ENCODE results near the gene YDJC. TPM values are rescaled to one million over a fixed set of nuclear protein-coding genes. Genes with fewer than 3 reads are reported as not detected.

The YDJC gene
- total and polyA plus RNA-seq, 2 of the 8 experiments (the other 6 are each of a cell fraction or from before 2014, with no cell fraction given) = 36.7 to 45.2 TPM

- ChIA-PET POLR2A (ENCODE audit: partially characterized antibody) (interaction anchor here (1.0 to 1.3 kb wide), 3 partner anchors 16 to 30 kb away, joined by 3 to 4 read pairs (median 3); partner anchors contain the start of gene SDF2L1), CTCF (ENCODE audit: partially characterized antibody) (interaction anchor here (0.5 to 5.5 kb wide), 5 partner anchors 9 to 56 kb away, joined by 3 to 33 read pairs (median 8); no protein-coding TSS in a partner anchor)
- Histone ChIP-seq H3K23me2 (ENCODE audit: low read depth, low read length) (no peaks in the 10 kb centered on the region), H2BK5ac (ENCODE audit: low read depth, low read length) (no peak overlapping the region), H2BK120ac (replicated peaks; ENCODE audit: low read depth, low read length) (no peak overlapping the region), H3K79me1 (ENCODE audit: low read depth, low read length) (peaks cover 7% of the 10 kb centered on the region), H4K8ac (ENCODE audit: extremely low read depth, insufficient read depth, low read length) (peak overlapping the region; percentile 46; the same call in 1 of the 2 replicates), H2AFZ (ENCODE audit: low read length) (no peak overlapping the region), H3K27ac (ENCODE audit: low read depth, low read length) (no peak overlapping the region), H3K36me3 (ENCODE audit: control insufficient read depth in 2 of 4, insufficient read depth in 4 of 4, low read length in 3 of 4) (peaks cover 6 to 27% (median 12%) of the 10 kb centered on the region in 4 experiments; a peak in 7 of 8 replicates), H4K20me1 (replicated peaks in 1 of 2; ENCODE audit: control insufficient read depth in 1 of 2, insufficient read depth in 2 of 2, low read length in 2 of 2) (peaks cover 11 to 24% of the 10 kb centered on the region in 2 experiments), H3K4ac (replicated peaks; ENCODE audit: insufficient read length, low read depth, low read length) (no peak overlapping the region), H3K14ac (ENCODE audit: insufficient read length) (no peak overlapping the region), H2BK15ac (ENCODE audit: low read length) (no peak overlapping the region), H3K18ac (ENCODE audit: extremely low read depth, low read length) (no peak overlapping the region), H3K4me1 (replicated peaks in 1 of 4; ENCODE audit: control insufficient read depth in 3 of 4, insufficient read depth in 4 of 4, low read length in 3 of 4) (no peaks in the 10 kb centered on the region), H3K9me3 (ENCODE audit: insufficient read depth in 2 of 2, low read depth in 1 of 2, low read length in 1 of 2) (no peaks in the 10 kb centered on the region), H3K23ac (ENCODE audit: insufficient read length) (no peak overlapping the region), H2BK12ac (ENCODE audit: low read depth, low read length) (no peak overlapping the region), H4K91ac (replicated peaks; ENCODE audit: insufficient read length, low read length) (no peak overlapping the region), H2BK20ac (ENCODE audit: low read length) (no peak overlapping the region), H3K9ac (replicated peaks in 1 of 4; ENCODE audit: extremely low read depth in 1 of 4, low read depth in 3 of 4, low read length in 3 of 4) (no peak overlapping the region), H3K27me3 (replicated peaks in 1 of 4; ENCODE audit: control insufficient read depth in 3 of 4, extremely low read depth in 1 of 4, insufficient read depth in 3 of 4, low read length in 3 of 4) (no peaks in the 10 kb centered on the region), H4K5ac (ENCODE audit: insufficient read length, low read depth, low read length) (no peak overlapping the region), H3K4me2 (ENCODE audit: insufficient read depth in 1 of 2, low read depth in 2 of 2, low read length in 2 of 2) (no peak overlapping the region), H3K4me3 (ENCODE audit: extremely low read depth in 1 of 4, insufficient read depth in 2 of 4, low read depth in 3 of 4, low read length in 4 of 4) (no peak overlapping the region), H2AK5ac (ENCODE audit: low read depth, low read length) (no peak overlapping the region), H3K79me2 (ENCODE audit: control insufficient read depth in 1 of 2, insufficient read depth in 2 of 2, low read length in 2 of 2) (peaks cover 0 to 42% of the 10 kb centered on the region in 2 experiments; a peak in 3 of 4 replicates), H3K56ac (replicated peaks; ENCODE audit: insufficient read length, low read depth, low read length) (no peak overlapping the region)
- 0 out of 2 replicates have a peak, but pooled peaks have one; percentile 3 for TF ChIP-seq MAFK (IDR thresholded peaks at IDR 0.05; ENCODE audit: low read depth, low read length)
- no peak for TF ChIP-seq POLR2AphosphoS5 (IDR thresholded peaks at IDR 0.05; ENCODE audit: low read depth, low read length)
- TF ChIP-seq BACH1 (IDR thresholded peaks at IDR 0.05; ENCODE audit: low read length) = no peak
- 83% methylated on average over 7 of the region's 7 CpGs; no CpG with 5 or more reads in 1 of the 2 experiments for WGBS, 2 experiments (ENCODE audit: extremely low coverage in 1 of 2, insufficient coverage in 1 of 2, insufficient read length in 1 of 2, insufficient replicate concordance in 2 of 2, low coverage in 1 of 2, low lambda C conversion rate in 2 of 2, missing lambda C conversion rate in 1 of 2)
- FAIRE-seq = no peak
- DNase-seq (ENCODE audit: low read depth in 1 of 2, low spot score in 2 of 2) = no peak
Measured at GRCh38 chr22:21612858-21613257, 17.0 kb downstream of the YDJC start.

Data from H1 (cell line).